ENCODE measurements around the gene TSPAN11. TPM values are rescaled to one million over a fixed set of nuclear protein-coding genes. Genes with fewer than 3 reads are reported as not detected.

TSPAN11 gene
- total and polyA plus RNA-seq, 2 experiments from 2014 or later: 2.1 to 6.0 TPM

DNA sequence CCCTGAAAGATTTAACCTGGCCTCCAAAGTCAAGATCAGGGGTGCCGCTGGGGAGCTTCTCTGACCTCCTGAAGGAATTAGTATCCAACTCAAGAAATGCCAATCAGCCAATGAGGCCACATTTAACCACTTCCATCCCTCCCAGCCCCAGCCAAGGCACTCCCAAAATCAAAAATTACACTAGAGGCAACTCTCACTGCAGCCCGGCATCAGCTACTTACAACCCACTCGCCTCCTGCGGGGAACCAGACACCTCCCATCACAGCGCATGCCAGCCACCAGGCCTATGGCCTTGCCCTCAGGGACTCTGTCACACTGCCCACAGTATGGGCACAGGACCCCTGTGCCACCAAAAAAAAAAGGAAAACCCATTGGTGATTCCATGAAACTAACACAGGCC lies 84.8 kb downstream of the TSPAN11 start:
- H3K4me1 ChIP-seq (ENCODE audit: insufficient read depth): no peaks in the 10 kb centered on the region
- DNase-seq (ENCODE audit: low spot score) (no peak), ATAC-seq (no peak)
- H3K4me2 ChIP-seq: no peak overlapping the region
- no peaks in the 10 kb centered on the region for H3K27me3 ChIP-seq (ENCODE audit: insufficient read depth)
- H2AFZ ChIP-seq: no peak overlapping the region
- peaks cover 8% of the 10 kb centered on the region for H3K27me3 Mint-ChIP-seq (ENCODE audit: insufficient read depth, low read depth, poor library complexity)
- no peaks in the 10 kb centered on the region for H3K36me3 ChIP-seq (ENCODE audit: insufficient read depth)
- no peak overlapping the region for H3K4me3 ChIP-seq
- H3K4me1 Mint-ChIP-seq: peaks cover 20% of the 10 kb centered on the region
- no peak overlapping the region for H3K27ac ChIP-seq (ENCODE audit: low read depth)
- no peaks in the 10 kb centered on the region for H3K36me3 Mint-ChIP-seq (ENCODE audit: low read depth)
- H3K9me2 ChIP-seq (ENCODE audit: insufficient read depth): no peaks in the 10 kb centered on the region
- H3K4me3 Mint-ChIP-seq: no peak overlapping the region
- H3K9me3 Mint-ChIP-seq: no peaks in the 10 kb centered on the region
- TF ChIP-seq ZNF114 (CRISPR knock-in tag; IDR thresholded peaks at IDR 0.05): no peak
- no peak for TF ChIP-seq CREB1 (CRISPR knock-in tag; IDR thresholded peaks at IDR 0.05; ENCODE audit: low read depth)
- no peak for TF ChIP-seq POLR2AphosphoS5 (IDR thresholded peaks at IDR 0.05; ENCODE audit: low read depth)
- no peak for TF ChIP-seq EZH2 (IDR thresholded peaks at IDR 0.05; ENCODE audit: low read depth, unreplicated experiment)
- TF ChIP-seq, protein P1, sequence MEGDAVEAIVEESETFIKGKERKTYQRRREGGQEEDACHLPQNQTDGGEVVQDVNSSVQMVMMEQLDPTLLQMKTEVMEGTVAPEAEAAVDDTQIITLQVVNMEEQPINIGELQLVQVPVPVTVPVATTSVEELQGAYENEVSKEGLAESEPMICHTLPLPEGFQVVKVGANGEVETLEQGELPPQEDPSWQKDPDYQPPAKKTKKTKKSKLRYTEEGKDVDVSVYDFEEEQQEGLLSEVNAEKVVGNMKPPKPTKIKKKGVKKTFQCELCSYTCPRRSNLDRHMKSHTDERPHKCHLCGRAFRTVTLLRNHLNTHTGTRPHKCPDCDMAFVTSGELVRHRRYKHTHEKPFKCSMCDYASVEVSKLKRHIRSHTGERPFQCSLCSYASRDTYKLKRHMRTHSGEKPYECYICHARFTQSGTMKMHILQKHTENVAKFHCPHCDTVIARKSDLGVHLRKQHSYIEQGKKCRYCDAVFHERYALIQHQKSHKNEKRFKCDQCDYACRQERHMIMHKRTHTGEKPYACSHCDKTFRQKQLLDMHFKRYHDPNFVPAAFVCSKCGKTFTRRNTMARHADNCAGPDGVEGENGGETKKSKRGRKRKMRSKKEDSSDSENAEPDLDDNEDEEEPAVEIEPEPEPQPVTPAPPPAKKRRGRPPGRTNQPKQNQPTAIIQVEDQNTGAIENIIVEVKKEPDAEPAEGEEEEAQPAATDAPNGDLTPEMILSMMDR (conservative IDR thresholded peaks at IDR 0.05; ENCODE audit: low read depth in 2 of 2): no peak
- TF ChIP-seq, protein P2, sequence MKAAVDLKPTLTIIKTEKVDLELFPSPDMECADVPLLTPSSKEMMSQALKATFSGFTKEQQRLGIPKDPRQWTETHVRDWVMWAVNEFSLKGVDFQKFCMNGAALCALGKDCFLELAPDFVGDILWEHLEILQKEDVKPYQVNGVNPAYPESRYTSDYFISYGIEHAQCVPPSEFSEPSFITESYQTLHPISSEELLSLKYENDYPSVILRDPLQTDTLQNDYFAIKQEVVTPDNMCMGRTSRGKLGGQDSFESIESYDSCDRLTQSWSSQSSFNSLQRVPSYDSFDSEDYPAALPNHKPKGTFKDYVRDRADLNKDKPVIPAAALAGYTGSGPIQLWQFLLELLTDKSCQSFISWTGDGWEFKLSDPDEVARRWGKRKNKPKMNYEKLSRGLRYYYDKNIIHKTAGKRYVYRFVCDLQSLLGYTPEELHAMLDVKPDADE (IDR thresholded peaks at IDR 0.05): no peak
- TF ChIP-seq, protein P3, sequence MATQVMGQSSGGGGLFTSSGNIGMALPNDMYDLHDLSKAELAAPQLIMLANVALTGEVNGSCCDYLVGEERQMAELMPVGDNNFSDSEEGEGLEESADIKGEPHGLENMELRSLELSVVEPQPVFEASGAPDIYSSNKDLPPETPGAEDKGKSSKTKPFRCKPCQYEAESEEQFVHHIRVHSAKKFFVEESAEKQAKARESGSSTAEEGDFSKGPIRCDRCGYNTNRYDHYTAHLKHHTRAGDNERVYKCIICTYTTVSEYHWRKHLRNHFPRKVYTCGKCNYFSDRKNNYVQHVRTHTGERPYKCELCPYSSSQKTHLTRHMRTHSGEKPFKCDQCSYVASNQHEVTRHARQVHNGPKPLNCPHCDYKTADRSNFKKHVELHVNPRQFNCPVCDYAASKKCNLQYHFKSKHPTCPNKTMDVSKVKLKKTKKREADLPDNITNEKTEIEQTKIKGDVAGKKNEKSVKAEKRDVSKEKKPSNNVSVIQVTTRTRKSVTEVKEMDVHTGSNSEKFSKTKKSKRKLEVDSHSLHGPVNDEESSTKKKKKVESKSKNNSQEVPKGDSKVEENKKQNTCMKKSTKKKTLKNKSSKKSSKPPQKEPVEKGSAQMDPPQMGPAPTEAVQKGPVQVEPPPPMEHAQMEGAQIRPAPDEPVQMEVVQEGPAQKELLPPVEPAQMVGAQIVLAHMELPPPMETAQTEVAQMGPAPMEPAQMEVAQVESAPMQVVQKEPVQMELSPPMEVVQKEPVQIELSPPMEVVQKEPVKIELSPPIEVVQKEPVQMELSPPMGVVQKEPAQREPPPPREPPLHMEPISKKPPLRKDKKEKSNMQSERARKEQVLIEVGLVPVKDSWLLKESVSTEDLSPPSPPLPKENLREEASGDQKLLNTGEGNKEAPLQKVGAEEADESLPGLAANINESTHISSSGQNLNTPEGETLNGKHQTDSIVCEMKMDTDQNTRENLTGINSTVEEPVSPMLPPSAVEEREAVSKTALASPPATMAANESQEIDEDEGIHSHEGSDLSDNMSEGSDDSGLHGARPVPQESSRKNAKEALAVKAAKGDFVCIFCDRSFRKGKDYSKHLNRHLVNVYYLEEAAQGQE (IDR thresholded peaks at IDR 0.05; ENCODE audit: unreplicated experiment): no peak
- TF ChIP-seq, protein P4, sequence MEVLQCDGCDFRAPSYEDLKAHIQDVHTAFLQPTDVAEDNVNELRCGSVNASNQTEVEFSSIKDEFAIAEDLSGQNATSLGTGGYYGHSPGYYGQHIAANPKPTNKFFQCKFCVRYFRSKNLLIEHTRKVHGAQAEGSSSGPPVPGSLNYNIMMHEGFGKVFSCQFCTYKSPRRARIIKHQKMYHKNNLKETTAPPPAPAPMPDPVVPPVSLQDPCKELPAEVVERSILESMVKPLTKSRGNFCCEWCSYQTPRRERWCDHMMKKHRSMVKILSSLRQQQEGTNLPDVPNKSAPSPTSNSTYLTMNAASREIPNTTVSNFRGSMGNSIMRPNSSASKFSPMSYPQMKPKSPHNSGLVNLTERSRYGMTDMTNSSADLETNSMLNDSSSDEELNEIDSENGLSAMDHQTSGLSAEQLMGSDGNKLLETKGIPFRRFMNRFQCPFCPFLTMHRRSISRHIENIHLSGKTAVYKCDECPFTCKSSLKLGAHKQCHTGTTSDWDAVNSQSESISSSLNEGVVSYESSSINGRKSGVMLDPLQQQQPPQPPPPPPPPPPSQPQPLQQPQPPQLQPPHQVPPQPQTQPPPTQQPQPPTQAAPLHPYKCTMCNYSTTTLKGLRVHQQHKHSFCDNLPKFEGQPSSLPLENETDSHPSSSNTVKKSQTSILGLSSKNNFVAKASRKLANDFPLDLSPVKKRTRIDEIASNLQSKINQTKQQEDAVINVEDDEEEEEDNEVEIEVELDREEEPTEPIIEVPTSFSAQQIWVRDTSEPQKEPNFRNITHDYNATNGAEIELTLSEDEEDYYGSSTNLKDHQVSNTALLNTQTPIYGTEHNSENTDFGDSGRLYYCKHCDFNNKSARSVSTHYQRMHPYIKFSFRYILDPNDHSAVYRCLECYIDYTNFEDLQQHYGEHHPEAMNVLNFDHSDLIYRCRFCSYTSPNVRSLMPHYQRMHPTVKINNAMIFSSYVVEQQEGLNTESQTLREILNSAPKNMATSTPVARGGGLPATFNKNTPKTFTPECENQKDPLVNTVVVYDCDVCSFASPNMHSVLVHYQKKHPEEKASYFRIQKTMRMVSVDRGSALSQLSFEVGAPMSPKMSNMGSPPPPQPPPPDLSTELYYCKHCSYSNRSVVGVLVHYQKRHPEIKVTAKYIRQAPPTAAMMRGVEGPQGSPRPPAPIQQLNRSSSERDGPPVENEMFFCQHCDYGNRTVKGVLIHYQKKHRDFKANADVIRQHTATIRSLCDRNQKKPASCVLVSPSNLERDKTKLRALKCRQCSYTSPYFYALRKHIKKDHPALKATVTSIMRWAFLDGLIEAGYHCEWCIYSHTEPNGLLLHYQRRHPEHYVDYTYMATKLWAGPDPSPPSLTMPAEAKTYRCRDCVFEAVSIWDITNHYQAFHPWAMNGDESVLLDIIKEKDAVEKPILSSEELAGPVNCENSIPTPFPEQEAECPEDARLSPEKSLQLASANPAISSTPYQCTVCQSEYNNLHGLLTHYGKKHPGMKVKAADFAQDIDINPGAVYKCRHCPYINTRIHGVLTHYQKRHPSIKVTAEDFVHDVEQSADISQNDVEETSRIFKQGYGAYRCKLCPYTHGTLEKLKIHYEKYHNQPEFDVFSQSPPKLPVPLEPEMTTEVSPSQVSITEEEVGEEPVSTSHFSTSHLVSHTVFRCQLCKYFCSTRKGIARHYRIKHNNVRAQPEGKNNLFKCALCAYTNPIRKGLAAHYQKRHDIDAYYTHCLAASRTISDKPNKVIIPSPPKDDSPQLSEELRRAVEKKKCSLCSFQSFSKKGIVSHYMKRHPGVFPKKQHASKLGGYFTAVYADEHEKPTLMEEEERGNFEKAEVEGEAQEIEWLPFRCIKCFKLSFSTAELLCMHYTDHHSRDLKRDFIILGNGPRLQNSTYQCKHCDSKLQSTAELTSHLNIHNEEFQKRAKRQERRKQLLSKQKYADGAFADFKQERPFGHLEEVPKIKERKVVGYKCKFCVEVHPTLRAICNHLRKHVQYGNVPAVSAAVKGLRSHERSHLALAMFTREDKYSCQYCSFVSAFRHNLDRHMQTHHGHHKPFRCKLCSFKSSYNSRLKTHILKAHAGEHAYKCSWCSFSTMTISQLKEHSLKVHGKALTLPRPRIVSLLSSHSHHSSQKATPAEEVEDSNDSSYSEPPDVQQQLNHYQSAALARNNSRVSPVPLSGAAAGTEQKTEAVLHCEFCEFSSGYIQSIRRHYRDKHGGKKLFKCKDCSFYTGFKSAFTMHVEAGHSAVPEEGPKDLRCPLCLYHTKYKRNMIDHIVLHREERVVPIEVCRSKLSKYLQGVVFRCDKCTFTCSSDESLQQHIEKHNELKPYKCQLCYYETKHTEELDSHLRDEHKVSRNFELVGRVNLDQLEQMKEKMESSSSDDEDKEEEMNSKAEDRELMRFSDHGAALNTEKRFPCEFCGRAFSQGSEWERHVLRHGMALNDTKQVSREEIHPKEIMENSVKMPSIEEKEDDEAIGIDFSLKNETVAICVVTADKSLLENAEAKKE (CRISPR knock-in tag; IDR thresholded peaks at IDR 0.05): no peak
- TF ChIP-seq STAT1 (IDR thresholded peaks at IDR 0.05; ENCODE audit: unreplicated experiment): no peak
- no peak for TF ChIP-seq EZH2phosphoT487 (IDR thresholded peaks at IDR 0.05; ENCODE audit: unreplicated experiment)
- TF ChIP-seq JUNB (IDR thresholded peaks at IDR 0.05; ENCODE audit: unreplicated experiment): no peak
- no peak for TF ChIP-seq NANOG (IDR thresholded peaks at IDR 0.05; ENCODE audit: borderline replicate concordance)
- no peak for TF ChIP-seq ZNF331 (CRISPR knock-in tag; IDR thresholded peaks at IDR 0.05; ENCODE audit: low read depth)
- no peak overlapping the region for H3K27ac Mint-ChIP-seq
- no peaks in the 10 kb centered on the region for H4K20me1 ChIP-seq (replicated peaks; ENCODE audit: insufficient read depth)
- H3K79me2 ChIP-seq (replicated peaks; ENCODE audit: insufficient read depth): no peaks in the 10 kb centered on the region
- H3F3A ChIP-seq (replicated peaks; ENCODE audit: low read depth): no peaks in the 10 kb centered on the region

Measured in GM23338 (cell line).